NCI-H1105 (cell line): ENCODE measurements around the gene CZIB.

ENCODE experiments used
- DNase-seq: peaks from one replicate; lab custom pipeline; 2025; lab: John Stamatoyannopoulos, UW

The CZIB gene

DNA sequence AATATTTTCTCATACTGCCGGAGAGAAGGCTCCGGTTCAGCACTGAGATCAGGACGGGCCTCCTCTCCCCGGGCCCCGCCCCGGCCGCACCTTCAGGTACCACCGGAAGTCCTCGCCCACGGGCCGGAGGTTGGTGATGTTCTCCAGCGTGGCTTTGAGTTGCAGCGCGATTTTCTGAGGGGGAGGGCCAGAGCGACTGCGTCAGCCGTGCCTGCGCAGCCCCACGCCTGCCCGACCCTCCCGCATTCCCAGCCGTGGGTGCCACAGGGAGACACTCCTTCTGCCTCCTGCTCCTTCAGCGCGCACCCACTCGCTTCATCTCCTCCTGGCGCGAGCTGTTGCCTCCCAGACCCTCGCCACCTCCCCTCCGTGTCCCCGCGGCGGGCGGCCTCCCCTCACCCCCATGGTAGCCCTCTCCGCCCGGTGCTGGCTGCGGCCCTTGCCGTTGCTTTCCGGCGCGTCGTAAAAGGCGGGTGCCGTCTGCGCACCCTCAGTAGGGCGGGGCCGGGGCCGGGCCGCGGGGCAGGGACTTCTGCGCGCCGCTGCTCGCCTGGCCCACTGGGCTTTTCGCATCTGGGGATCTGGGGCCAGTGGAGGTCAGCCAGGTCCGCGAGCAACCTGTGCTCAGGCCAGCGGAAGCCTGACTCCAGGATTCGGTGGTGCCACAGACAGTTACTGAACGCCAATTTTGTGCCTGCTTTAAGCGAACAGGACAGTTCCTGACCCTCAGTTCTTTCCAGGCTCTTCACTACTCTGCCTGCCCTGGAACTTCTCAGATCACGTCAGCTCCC lies at the start of gene CZIB:
Gene CZIB (minus strand): TSS at position 464 of the 791 bp plus-strand sequence. CDS start 59 bp downstream, at position 405.
- peak; percentile 94 for DNase-seq

DNA sequence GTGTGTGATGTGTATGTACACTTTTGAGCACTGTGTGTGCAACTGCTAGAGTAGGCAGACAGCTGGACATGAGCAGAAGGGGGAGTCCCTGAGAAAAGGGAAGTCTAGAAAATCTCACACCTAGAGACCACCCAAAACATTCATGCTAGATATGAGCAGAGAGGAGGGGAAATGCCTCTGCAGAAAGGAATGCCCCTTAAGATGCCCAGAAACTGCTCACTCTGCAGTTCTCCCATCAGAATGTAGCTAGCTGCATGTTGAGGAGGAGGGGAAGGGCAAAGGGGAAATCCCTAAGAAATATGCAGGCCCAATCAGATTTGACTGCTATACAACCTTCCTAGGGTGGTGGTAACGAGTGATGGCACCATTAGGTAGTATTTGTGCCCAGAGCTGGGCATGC lies 49.7 kb upstream of the CZIB start:
- no peak for DNase-seq

DNA sequence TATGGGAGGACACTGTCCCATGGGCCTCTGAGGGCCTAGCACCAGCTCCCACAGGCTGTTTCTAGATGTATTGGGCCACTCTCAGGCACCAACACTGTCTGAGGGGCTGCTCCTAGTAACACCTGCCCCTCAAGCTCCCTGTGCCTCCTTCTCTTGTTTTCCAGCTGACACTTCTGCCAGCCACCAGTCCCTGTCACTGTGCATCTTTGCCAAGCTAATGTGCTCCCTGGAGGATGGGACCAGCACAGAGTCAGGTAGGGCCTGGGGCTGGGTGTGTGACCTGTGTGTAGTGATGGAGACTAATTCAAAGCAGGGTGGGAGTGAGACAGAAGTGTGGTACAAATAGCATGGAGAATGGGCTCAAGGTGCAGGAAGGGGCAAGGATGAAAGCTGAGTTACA lies 47.3 kb upstream of the CZIB start:
- no peak for DNase-seq

DNA sequence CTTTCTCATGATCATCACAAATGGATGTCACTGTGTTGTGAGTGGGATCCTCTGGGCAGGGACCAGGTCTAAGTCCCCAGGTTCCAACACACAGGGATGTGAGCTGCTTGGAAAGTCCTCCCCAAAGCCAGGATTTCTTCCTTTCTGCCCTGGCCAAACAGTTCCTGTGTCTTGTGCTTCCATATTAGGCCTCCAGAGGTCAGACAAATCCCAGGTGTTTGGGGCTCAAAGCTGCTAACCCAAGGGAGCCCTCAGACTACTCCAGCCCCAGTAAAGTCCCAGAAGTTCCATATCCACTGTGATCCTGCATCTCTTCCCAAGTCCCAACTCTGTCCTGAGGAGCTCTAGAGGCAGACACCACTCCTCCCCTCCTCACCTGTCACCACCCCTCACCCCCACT lies 45.6 kb upstream of the CZIB start:
- DNase-seq, result no peak

DNA sequence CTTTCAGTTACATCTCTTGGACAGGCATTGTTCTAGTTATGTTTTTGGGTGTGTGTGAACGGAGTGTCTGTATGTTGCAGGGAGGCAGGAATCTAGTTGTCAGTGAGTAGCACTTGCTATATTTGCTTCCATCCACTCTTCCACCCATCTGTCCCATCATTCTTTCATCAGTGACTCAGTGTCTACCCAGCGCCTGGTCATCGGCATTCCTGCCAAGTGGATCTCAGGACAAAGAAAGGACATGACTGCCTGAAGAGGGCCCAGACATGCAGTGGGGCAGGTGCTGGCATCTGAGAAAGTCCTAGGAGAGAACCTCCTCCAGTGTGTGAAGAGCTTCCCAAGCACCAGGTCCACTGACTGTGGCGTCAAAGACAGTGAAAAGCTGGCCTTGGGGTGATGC lies 45.1 kb upstream of the CZIB start:
- no peak for DNase-seq

DNA sequence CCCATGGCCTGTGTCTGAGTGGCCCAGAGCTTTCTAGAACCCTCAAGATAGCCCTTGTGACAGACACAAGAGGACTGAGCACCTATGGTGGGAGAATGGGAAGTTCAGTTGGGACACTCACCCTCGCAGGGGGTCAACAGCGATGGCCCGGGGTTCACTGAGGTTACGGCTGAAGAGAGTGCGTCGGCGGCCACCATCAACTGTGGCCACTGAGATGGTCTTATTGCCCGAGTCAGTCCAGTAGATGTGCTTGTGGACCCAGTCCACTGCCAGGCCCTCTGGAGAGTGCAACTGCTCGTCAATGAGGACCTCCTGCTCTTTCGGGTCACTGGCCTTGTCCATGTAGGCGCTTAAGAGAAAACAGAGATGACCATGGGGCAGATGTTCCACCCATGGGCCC lies 43.6 kb upstream of the CZIB start:
- no peak for DNase-seq

DNA sequence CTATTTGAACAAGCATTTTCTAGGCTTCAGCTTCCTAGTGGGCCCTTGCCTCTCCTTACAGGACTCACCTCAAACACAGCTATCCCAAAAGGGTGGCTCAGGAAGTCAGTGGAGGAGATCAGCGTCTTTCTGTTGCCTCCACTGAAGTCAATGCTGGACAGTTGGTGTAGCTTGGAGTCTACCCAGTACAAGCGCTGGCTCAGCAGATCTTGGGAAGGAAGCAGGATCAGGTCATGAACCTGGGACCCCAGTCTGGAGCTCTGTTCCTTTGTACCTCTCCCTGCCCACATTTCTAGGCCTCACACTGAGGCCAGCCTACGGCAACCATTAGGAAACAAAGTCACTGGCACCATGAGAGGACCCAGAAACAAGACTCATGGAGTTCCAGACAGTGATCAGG lies 41.6 kb upstream of the CZIB start:
- DNase-seq, result no peak

DNA sequence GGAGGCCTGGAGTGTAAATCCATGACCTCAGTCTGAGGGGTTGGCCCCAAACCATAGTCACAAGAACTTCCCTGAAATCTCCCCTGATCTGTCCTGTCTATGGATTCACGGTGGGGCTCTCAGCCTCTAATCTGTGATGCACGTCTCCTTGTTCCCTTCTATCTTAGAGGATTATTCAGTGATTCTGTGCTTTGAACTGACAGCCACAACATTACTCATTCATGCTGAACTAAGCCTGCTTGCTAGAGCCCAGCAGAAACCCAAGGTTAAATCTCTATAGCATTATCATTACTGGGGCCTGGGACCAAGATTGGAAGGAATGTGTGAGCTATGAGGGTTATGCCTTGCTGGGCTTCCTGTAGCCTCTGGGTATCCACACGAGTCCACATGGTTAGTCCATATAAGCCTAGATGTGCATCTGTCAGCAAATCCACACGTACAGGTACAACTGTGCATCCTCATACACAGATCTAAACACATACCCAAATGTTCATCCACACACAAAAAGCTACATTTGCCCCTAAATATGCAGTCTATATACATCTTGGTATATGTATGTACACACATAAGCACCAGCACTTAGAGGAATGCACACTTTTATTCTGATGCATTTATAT lies 40.3 kb upstream of the CZIB start:
- DNase-seq, result no peak

DNA sequence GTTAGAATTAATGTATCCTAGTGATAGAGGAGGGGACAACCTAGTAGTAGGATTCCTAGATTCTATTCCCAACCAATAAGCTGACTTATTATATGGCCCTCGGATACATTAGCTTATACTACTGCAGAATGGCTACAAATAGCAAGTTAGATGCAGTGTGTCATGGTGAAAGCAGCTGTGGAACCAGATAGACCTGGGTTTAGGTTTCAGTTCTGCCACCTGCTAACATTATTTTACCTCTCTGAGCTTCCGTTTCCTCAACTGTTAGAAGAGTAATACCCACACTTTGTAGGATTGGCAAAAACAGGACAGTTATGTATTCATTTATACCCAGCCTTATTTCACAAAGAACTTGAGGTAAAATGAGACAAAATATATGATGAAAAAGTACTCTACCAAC lies 39.5 kb upstream of the CZIB start:
- no peak for DNase-seq

DNA sequence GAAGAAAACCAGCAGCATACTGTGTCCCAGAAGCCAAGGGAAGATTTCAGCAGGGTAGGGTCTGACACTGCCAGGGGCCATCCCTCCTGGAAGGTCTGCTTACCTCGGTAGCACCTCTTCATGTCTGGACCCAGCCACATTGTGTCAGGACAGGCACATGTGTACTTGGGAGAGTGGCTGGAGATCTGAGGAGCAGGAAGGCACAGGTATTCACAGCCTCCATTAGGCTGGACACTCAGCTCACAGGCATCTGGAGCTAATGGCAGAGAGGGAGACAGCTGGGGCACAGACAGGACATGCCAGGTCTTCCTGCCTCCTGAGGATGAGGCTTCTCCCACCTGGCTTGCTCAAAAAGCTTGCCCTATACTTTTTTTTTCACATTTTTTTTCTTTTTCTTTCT lies 37.8 kb upstream of the CZIB start:
- DNase-seq, result no peak

DNA sequence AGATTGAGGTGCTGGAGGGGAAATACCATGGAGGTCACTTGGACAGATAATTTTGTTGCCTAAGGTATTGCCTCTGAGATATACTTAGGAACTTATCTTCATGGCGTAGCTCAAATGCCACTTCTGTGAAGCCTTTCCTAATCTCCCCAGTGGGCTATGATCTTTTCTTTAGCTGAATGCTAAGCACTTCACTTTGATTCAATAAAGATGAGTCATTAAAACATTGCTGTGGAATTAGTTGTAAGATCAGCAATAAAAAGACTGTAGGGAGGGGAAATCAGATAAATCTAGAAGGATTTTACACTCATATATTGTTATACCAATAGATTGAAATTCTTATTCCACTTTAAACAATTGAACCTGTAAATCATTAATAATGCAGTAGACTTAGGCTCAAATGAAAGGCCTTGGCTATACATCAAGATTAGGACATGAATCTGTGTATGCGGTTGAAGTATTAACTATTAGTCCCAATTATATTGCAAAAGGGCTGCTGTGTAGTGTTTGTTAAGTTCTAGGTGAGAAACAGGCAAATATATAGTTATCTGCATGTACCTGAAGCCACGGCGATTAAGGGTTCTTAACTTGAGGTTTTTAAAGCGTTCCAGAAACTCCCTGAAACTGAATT lies 37.1 kb upstream of the CZIB start:
- DNase-seq, result no peak

DNA sequence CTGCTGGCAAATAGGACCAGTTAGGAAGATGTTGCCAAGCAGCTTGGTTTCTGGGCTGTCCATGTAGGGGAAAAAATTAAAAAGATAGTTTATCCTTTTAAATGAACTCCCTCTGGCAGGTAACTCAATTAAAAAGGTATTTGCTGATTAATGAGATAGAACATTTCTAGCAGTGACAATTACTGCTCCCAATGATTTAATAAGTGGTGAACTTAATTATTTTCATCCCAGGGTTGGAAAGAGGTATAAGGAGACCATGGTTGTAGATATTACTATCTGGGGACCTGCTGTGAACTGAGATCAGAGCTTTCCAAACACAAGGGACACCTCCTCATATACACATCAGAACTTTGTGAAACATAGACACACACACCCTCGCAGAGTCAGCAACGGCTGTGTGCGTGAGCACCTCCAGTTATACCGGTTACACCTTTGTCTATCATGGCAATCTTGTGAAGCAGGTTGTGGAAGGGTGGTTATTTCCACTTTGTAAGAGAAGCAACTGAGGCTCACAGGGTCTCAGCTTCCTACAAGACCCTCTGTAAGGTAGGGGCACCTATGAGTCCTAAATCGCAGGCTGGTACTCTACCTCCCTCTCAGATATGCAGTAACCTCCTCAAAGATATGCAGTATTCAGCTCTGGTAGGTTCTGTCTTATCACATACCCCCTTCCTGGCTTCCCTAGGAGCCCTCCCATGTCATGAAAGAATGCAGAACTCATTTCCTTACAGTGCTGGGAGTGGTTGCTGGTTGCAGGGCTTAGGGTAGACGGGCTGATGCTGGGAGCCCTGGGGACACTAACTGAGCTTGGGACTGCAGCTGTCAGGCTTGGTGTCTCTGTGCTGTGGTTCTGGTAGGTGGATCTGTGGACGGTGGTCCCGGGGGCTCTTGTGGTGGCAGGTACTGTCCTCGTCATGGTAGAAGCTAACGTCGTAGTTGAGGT lies 36.3 kb upstream of the CZIB start:
- no peak for DNase-seq

DNA sequence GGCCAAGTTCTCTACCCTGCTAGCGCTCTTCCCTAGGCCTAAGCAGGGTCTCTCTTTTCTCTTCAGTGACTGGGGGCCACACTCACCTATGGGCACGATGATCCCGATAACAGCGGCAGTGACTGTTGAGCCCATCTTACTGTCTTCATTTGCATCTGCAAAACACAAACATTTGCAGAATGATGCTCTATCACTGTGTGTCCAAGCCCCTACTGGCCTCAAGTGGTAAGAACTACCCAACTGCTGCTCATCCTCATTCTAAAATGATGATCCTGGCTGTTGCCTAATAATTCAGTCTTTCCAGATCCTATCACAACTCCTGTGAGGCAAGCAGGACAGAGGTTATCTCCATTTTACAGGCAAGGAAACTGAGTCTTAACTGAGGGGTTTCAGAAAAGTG lies 34.6 kb upstream of the CZIB start:
- no peak for DNase-seq

DNA sequence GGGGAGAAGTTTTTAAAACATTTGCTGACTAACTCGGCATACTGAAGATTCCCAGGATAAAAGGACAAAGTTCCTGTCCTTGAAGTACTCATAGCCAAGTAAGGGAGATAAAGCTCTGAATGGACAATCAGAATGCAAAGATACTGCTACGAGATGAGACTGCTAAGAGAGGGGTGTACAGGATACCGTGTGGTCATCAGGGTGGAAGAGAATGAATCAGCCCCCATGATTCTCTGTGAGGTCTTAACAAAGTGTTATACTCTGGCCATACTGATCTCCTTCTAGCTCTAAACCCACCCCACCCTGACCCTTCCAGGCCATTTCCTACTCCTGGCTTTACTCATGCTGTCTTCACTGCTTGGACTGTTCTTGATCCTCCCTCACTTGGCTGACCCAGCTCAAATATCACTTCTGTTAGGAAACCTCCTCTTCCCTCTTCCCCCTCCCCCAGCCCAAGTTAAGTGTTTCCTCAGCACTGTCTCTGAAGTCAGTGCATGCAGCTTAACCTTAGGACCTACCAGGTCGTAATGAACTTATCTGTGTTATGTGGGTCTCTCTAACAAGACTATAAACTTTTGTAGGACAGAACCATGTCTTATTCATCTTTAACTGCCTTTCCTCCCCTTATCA lies 33.7 kb upstream of the CZIB start:
- no peak for DNase-seq

DNA sequence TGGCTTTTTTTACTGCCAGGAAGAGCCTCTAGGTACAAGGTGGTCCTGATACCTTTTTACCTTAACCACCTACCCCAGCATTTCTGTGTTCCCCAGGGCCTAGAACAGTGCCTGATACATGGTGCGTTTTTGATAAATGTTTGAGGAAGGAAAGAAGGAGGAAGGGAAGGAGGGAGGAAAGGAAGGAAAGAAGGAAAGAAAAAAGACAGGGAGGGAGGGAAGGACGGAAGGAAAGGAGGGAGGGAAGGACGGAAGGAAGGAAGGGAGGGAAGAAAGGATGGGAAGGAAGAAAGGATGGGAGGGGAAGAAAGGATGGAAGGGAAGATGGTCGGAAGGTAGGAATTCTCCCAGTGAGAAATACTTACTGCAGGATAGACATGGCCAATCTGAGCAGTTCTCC lies 29.9 kb upstream of the CZIB start:
- DNase-seq, result no peak

DNA sequence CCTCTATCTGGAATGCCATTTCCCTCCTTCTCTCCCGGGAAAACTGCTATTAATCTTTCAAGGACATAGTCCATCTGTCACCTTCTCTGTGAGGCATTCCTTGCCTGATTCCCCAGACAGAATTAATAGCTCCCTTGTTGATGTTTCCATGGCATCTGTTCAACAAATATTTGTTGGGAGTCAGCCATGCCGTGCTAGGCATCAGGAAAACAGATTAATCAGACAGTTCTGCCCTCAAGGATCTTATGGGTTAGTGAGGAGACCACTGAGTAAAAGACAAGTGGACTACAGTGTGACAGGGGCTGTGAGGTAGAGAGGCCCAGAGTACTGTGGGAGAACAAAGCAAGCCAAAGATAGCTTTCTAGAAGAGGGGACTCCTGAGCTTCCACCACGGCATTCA lies 29.3 kb upstream of the CZIB start:
- no peak for DNase-seq

DNA sequence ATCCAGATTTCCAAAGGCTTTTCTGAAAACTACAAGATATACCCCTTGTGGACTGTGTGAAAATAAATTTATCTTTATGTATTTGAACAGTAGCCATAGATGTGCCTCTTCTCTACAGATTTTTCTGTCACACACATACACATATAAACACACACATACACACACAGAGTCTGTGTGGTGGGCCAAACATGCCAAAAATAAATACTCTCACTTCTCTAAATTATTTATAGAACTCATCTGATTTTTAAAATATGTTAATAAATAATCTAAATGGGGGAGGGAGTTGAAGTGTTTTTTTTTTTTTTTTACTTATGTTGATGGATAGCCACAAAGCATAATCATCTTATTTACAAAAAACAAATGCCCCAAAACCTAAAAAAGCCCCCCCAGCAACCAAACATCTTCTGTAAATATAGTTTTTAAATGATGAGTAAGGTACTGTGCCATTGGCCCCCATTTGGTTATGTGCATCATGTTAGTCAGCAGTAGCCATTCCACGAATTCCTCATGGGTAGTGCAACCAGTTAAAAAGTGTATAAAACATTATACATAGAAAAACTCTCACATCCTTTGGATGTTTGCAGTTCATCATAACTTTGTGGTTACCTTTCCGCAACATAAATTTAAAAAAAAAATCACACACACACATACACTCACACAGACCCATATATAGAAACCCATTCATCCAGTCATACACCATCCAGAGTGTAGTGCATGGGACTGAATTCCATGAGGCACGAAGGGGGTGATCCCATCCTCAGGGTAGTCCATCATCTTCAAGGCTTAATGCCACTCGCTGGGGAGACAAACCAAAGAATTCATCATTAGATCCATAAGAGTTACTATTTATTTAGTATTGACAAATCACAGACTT lies 26.1 kb upstream of the CZIB start:
- DNase-seq, result no peak

DNA sequence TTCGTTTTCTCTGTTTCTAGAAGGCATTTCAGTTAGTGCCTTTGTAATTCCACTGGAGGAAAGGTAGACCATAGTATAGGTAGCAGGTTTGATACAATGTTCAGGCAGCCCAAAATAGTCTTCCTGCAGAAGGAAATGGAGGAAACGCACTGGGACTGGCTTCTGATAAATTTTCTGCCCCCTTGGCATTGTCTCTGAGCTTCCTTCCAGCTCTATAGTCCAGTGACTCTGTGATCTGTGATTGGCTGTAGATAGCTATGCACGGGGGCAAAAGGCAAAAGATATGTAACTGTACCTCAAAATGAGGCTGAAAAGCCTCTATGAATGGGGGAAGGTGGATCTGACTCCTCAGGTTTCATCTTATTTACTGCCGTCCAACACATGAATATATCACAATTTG lies 23.7 kb upstream of the CZIB start:
- DNase-seq, result no peak

DNA sequence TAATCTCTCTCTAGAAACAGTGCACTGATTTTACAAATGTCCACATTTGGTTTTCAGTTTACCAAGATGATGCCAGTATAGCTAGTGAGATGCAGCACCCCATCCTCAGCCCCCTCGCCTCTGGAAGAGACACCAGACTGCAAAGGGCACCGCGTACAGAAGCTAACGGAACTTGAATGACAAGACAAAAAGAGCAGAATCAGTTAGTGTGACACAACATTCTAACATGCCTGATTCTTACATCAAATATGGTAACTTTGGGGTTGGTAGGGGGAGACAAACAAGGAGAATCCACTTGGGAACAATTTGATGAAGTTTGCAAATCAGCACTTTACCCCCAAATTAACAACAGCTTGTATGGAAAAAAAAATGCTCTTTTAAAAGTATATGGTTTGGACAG lies 21.9 kb upstream of the CZIB start:
- DNase-seq, result no peak

DNA sequence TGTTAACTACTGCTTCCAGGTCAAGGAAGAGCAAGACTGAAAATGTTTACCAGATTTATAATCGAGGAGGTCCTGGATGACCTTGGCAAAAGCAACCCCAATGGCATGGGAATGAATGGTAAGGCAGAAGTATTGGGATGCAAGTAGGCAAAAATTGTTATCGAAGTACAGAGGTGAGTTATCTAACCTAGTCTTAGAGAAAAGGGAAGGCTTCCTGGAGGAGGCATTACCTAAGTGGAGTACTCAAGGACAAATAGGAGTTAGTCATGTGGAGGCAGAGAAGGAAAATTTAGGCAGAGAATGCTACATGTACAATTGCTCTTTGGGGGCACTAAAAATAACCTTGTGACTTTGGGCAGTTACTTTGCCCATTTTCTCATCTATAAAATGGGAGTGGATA lies 21.4 kb upstream of the CZIB start:
- no peak for DNase-seq
